CMK (cell line): ENCODE data around the gene TMCO1.
"Not testable (repeated sequence)": the region's sequence is repeated elsewhere in the genome, so short reads cannot be mapped to it uniquely, and the experiment has no call there.

Source experiments
- DNase-seq: peaks from one replicate; pipeline ENCODE4 v3.0.0-alpha.2; 2010; ENCODE audit warnings: low read depth

Gene TMCO1

DNA sequence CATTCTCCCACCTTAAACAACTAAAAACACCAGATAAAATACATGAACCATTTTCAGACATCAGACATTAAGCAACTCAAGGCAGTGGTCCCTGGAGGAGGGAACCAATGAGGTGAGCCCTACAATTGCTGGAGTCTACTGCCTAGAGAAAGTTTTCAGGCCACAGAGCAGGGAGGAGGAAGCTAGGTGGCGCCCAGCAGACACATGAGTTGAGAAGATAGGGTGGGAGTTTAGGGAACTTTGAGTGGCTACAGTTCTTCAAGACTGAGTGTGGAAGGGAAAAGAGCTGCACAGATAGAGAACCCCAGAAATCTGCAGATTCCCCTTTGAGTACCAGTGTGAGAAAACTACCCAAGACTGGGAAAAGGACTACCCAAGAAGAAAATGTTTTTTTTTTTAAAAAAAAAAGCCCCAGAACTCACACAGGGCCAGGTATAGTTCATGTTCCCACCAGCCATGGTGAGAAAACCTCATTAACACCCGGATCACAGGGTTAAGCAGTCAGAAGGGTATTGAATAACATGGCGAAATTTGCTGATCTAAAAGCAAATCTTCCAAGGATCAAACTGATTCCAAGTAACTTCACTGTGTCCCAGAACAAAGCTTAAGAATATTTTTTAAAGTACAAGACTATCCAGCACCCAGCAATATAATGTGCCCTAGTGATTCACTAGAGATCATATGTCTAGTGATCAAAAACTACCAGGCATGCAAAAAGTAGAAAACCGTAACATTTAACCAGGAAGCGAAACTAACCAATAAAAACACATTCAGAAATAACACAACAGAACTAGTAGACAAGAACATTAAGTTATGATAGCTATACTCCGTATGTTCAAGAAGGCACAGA, 82.3 kb downstream of the TMCO1 start:
- DNase-seq = peak; percentile 35

DNA sequence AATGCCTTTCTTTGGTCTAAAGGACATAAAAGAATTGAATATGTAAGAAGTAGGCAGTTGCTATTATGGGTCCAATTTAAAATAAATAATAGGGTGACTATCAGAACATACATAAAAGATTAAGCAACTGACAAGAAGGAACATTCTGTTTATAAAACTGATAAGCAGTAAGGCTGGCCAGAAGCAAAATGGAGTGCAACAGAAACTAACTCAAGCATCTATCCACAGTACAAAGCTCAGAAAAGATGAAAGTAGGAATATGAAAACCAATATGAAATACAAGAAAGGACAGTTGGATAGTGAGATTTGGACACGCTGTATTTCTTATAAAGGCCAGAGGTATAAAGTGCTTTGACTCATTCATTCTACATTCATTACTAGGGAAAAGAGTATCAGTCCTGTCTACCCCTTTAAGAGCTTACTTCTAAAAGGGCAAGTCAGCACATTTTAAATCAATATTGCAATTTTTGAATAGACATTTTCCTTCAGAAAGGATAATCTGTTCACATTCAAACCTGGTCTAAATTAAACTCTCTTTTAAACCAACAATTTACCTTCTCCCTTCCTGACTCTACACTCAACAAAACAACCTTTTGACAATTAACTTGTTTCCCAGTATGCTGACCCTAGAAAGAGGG, 84.7 kb downstream of the TMCO1 start:
- DNase-seq = no peak

DNA sequence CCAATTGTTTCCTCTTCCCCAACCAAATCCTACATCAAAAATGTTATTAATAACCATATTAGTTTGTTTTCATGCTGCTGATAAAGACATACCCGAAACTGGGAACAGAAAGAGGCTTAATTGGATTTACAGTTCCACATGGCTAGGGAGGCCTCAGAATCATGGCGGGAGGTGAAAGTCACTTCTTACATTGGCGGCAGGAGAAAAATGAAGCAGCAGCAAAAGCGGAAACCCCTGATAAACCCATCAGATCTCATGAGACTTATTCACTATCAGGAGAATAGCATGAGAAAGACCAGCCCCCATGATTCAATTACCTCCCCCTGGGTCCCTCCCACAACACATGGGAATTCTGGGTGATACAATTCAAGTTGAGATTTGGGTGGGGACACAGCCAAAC, 87.9 kb downstream of the TMCO1 start:
- DNase-seq = not testable (repeated sequence)

DNA sequence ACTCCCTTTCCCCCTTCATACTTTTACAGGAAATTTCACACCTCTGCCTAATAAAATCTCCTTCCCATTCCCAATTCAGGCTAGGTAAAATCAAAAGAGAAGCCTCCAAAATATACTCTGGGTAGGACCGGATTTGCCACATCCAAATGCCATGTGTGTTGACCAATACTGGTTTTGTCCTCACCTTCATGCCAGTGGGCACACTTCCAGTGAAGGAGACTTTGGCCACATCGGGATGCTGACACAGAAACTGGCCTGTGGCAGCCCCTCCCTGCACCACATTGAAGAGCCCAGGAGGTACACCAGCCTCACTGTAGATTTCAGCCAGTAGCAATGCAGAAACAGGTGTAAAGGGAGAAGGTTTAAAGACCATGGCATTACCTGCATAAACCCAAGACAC, 88.4 kb downstream of the TMCO1 start:
- DNase-seq = no peak

DNA sequence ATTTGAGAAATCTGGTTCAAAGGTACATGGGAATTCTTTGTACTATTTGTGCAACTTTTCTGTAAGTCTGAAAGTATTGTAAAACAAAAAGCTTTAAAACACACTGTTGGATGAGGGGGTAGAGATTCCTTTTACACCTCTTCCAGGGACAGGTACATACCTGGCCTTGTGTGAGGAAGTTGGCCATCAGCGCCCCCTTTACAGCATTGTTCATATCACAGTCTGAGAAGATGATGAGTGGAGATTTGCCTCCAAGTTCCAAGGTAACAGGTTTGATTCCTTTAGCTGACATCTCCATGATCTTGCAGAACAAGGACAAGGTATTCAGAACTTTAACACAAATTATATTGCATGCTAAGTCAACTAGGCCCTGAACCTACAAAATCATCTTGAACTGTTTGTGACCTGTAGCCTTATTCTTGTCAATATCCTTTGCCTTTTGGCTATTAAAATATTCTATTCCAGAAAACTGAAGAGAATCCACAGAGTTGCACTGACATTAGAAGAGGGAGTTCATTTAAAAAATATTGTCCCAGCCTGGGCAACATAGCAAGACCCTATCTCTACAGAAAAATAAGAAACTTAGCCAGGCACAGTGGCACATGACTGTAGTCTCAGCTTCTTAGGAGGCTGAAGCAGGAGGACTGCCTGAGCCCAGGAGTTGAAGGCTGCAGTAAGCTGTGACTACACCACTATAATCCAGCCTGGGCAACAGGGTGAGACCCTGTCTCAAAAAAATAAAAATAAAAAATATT, 89.2 kb downstream of the TMCO1 start:
- DNase-seq = no peak

DNA sequence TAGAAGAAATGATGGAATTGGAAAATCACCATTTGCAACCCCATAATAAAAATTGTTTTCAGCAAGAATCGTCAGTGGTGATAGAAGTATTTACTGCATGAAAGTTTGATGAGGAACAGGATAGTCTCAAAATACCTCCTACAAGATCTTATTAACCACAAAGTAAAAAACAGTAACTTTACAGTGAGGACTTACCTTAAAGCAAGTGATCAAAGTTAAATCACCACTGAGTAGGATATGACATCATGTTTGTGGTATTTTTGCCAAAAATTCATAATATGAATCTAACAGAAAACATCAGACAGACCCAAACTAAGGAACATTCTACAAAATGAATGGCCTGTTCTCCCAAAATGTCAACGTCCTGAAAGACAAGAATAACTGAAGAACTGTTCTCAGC, 90.2 kb downstream of the TMCO1 start:
- no peak for DNase-seq
